K562 (cell line): ENCODE measurements around the gene PPP1R15B. TPM values are rescaled to one million over a fixed set of nuclear protein-coding genes. Genes with fewer than 3 reads are reported as not detected.
A peak's percentile ranks its signal among the peaks of the same experiment; 100 is the strongest.

ENCODE experiments used
- BRD9 ChIP-seq: fragments of 450-650 bp; IDR thresholded peaks from 2 replicates; pipeline ENCODE4 v1.6.1; 2018; ENCODE audit warnings: low read depth; ENCODE audit not compliant: partially characterized antibody
- CBX2 ChIP-seq: fragments of 200-600 bp; sonication (generic); IDR thresholded peaks from one replicate; pipeline ENCODE4 v1.6.1; 2012; ENCODE audit warnings: mild to moderate bottlenecking, low read length, inconsistent platforms; ENCODE audit not compliant: insufficient read depth, poor library complexity, severe bottlenecking
- CBX8 ChIP-seq: fragments of 200-600 bp; sonication (generic); IDR thresholded peaks from 2 replicates; pipeline ENCODE4 v1.6.1; 2012; ENCODE audit warnings: borderline replicate concordance, mixed run types, low read depth, mild to moderate bottlenecking, moderate library complexity, mixed read lengths, low read length, control low read depth, inconsistent platforms; ENCODE audit not compliant: poor library complexity, severe bottlenecking; ENCODE audit errors: extremely low read depth
- DMBX1 ChIP-seq: fragments of 250-450 bp; sonication (Bioruptor Pico); IDR thresholded peaks from 2 replicates; pipeline ENCODE4 v1.8.0; 2022; ENCODE audit warnings: inconsistent platforms, mild to moderate bottlenecking, moderate library complexity, borderline replicate concordance
- HEY1 ChIP-seq: fragments of 250-450 bp; sonication (Bioruptor Pico); IDR thresholded peaks from 2 replicates; pipeline ENCODE4 v1.5.0; 2020; ENCODE audit warnings: mild to moderate bottlenecking, moderate library complexity, borderline replicate concordance
- HNRNPL ChIP-seq: fragments of 200-400 bp; formaldehyde crosslinking; IDR thresholded peaks from 2 replicates; pipeline ENCODE4 v1.6.1; 2017; ENCODE audit warnings: low read depth, mild to moderate bottlenecking, low read length
- IRF2 ChIP-seq: sonication (generic); formaldehyde crosslinking; IDR thresholded peaks from 2 replicates; pipeline ENCODE4 v1.8.1; 2022; ENCODE audit warnings: mild to moderate bottlenecking, missing genetic modification reagents
- KLF16 ChIP-seq: IDR thresholded peaks from 2 replicates; pipeline ENCODE4 v1.6.1; 2016; ENCODE audit warnings: antibody characterized with exemption
- MCM2 ChIP-seq: fragments of 450-650 bp; IDR thresholded peaks from 2 replicates; pipeline ENCODE4 v1.6.1; 2017; ENCODE audit warnings: low read depth, mild to moderate bottlenecking
- MECOM ChIP-seq: fragments of 250-450 bp; sonication (Bioruptor Pico); IDR thresholded peaks from 2 replicates; pipeline ENCODE4 v1.8.0; 2022; ENCODE audit warnings: inconsistent platforms
- NELFE ChIP-seq: IDR thresholded peaks from 2 replicates; pipeline ENCODE4 v1.6.1; 2011; ENCODE audit warnings: mild to moderate bottlenecking; ENCODE audit not compliant: insufficient read depth, insufficient read length
- RAD21 ChIP-seq, 2 experiments: fragments of 250-450 bp in 1 of 2; fragments of 450-650 bp in 1 of 2; sonication (Bioruptor Pico) in 1 of 2; formaldehyde crosslinking in 1 of 2; IDR thresholded peaks in 1 of 2; conservative IDR thresholded peaks in 1 of 2; 2 replicates each; pipeline versions ENCODE4 v1.4.0 to v1.8.0; 2020 to 2022; ENCODE audit warnings: mild to moderate bottlenecking in 2 of 2, moderate library complexity in 1 of 2
- RAD51 ChIP-seq: fragments of 450-650 bp; IDR thresholded peaks from 2 replicates; pipeline ENCODE4 v1.7.1; 2016; ENCODE audit warnings: low read depth, mild to moderate bottlenecking, borderline replicate concordance
- SAFB ChIP-seq: fragments of 200-400 bp; formaldehyde crosslinking; IDR thresholded peaks from 2 replicates; pipeline ENCODE4 v1.6.1; 2017; ENCODE audit warnings: low read depth, low read length, borderline replicate concordance
- SMAD1 ChIP-seq: fragments of 150-350 bp; IDR thresholded peaks from 2 replicates; pipeline ENCODE4 v1.6.1; 2014; ENCODE audit warnings: low read length, low read depth; ENCODE audit not compliant: partially characterized antibody
- SRSF3 ChIP-seq: fragments of 200-400 bp; formaldehyde crosslinking; IDR thresholded peaks from 2 replicates; pipeline ENCODE4 v1.6.1; 2016; ENCODE audit warnings: mild to moderate bottlenecking, low read length, moderate library complexity; ENCODE audit not compliant: insufficient read depth
- XRCC4 ChIP-seq: IDR thresholded peaks from one replicate; pipeline ENCODE4 v1.6.1; 2011; ENCODE audit not compliant: insufficient read depth, insufficient read length; ENCODE audit errors: extremely low read depth
- ZC3H8 ChIP-seq: fragments of 450-650 bp; IDR thresholded peaks from 2 replicates; pipeline ENCODE4 v1.6.1; 2017
- ZKSCAN8 ChIP-seq: fragments of 200-800 bp; sonication (Bioruptor generic); IDR thresholded peaks from 2 replicates; pipeline ENCODE4 v1.6.1; 2016; ENCODE audit warnings: missing genetic modification characterization, missing compliant biosample characterization
- ZNF134 ChIP-seq: fragments of 250-450 bp; sonication (Bioruptor Pico); conservative IDR thresholded peaks from 2 replicates; pipeline ENCODE4 v1.4.0; 2020
- ZNF253 ChIP-seq: fragments of 250-450 bp; sonication (Bioruptor Pico); conservative IDR thresholded peaks from 2 replicates; pipeline ENCODE4 v1.6.1; 2021; ENCODE audit warnings: mild to moderate bottlenecking
- ZNF780A ChIP-seq: fragments of 250-450 bp; sonication (Bioruptor Pico); IDR thresholded peaks from 2 replicates; pipeline ENCODE4 v1.5.0; 2021; ENCODE audit warnings: mild to moderate bottlenecking
- polyA plus RNA-seq, 8 experiments: library from polyadenylated mRNA; depleted of rRNA in 4 of 8; stranded (reverse) in 5 of 8; unstranded in 3 of 8; fragments of >200 nt; fragmentation: Nextera tagmentation in 2 of 8; fragmentation: Illumina TruSeq in 1 of 8; extraction: Ambion mirVana in 2 of 8; extraction: Trizol in 1 of 8; gene quantifications; 2 replicates each; pipeline versions ENCODE4 v1.2.1 to v1.2.3, GENCODE V29; 2011 to 2014; ENCODE audit warnings: inconsistent platforms in 1 of 8, missing spikeins in 1 of 8
- total RNA-seq, 7 experiments: library from RNA; depleted of rRNA in 6 of 7; stranded (reverse); fragments of >200 nt in 6 of 7; fragmentation: Illumina TruSeq in 2 of 7; extraction: Trizol in 2 of 7; gene quantifications; 2 replicates each; pipeline versions ENCODE4 v1.2.1 to v1.2.3, GENCODE V29; 2011 to 2021; ENCODE audit warnings: low replicate concordance in 1 of 7
- TF ChIP-seq, protein P1 (sequence below): IDR thresholded peaks from 2 replicates; pipeline ENCODE4 v1.6.1; 2014; ENCODE audit warnings: antibody characterized with exemption
- TF ChIP-seq, protein P2 (sequence below): sonication (generic); IDR thresholded peaks from 2 replicates; pipeline ENCODE4 v1.6.1; 2016
- TF ChIP-seq, protein P3 (sequence below): IDR thresholded peaks from 2 replicates; pipeline ENCODE4 v1.6.1; 2016; ENCODE audit warnings: missing genetic modification characterization, missing compliant biosample characterization

Gene PPP1R15B
- total and polyA plus RNA-seq, 9 of the 15 experiments (the other 6 are each of a cell fraction or from before 2014, with no cell fraction given): 17.0 to 48.1 (median 30.8) TPM

DNA sequence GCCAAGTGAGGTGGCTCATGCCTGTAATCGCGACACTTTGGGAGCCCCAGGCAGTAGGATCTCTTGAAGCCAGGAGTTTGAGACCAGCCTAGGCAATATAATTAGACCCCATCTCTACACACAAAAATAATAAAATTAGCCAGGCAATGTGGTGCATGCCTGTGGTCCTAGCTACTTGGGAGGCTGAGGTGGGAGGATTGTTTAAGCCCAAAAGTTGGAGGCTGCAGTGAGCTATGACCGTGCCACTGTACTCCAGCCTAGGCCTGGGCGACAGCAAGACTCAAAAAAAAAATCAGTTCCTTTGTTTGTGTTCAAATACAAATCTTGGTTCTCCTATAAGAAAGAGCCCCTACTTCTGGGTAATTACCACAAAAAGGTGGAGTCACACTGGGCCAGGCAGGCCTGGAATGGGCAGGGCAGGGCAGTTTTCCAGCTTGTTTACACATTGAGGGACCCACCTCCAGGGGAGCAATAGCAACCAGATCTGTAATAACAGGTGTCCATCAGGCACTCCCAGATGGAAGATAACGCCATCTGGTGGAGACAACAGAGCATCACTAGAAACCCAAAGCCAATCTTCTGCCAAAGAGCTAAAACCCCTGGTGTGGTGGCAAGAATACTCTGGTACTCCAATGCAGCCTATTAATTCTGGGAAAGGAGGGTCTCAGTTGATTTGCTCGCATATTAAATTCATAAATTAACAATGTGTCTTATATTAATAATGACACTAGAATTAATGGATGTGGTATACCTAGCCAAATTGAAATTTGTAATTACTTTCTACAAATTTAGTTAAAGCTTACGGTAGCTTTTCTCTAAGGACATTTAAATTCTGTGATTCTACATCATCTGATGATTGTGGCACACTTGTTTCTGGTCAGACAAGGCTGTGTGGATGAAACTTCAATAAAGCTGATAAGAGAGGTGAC, 13.2 kb downstream of the PPP1R15B start (continued):
- TF ChIP-seq BRD9: no peak
- TF ChIP-seq CBX2: no peak
- no peak for TF ChIP-seq ZNF134 (CRISPR knock-in tag)
- TF ChIP-seq, protein P1, sequence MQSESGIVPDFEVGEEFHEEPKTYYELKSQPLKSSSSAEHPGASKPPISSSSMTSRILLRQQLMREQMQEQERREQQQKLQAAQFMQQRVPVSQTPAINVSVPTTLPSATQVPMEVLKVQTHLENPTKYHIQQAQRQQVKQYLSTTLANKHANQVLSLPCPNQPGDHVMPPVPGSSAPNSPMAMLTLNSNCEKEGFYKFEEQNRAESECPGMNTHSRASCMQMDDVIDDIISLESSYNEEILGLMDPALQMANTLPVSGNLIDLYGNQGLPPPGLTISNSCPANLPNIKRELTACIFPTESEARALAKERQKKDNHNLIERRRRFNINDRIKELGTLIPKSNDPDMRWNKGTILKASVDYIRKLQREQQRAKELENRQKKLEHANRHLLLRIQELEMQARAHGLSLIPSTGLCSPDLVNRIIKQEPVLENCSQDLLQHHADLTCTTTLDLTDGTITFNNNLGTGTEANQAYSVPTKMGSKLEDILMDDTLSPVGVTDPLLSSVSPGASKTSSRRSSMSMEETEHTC: no peak
- no peak for TF ChIP-seq ZC3H8
- TF ChIP-seq, protein P2, sequence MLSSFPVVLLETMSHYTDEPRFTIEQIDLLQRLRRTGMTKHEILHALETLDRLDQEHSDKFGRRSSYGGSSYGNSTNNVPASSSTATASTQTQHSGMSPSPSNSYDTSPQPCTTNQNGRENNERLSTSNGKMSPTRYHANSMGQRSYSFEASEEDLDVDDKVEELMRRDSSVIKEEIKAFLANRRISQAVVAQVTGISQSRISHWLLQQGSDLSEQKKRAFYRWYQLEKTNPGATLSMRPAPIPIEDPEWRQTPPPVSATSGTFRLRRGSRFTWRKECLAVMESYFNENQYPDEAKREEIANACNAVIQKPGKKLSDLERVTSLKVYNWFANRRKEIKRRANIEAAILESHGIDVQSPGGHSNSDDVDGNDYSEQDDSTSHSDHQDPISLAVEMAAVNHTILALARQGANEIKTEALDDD: peak; percentile 14; the same call in 1 of the 2 replicates
- TF ChIP-seq SRSF3: no peak
- TF ChIP-seq NELFE: no peak
- no peak for TF ChIP-seq XRCC4
- peak; percentile 46; the same call in 1 of the 2 replicates for TF ChIP-seq DMBX1 (CRISPR knock-in tag)
- TF ChIP-seq HEY1 (CRISPR knock-in tag): no peak
- TF ChIP-seq SMAD1: no peak
- no peak for TF ChIP-seq SAFB
- TF ChIP-seq ZNF780A: no peak
- no peak for TF ChIP-seq MECOM (CRISPR knock-in tag)
- TF ChIP-seq KLF16: 0 out of 2 replicates have a peak, but pooled peaks have one; percentile 56
- TF ChIP-seq ZKSCAN8 (CRISPR knock-in tag): no peak
- no peak for TF ChIP-seq ZNF253 (CRISPR knock-in tag)
- no peak for TF ChIP-seq MCM2
- TF ChIP-seq RAD51: no peak
- no peak for TF ChIP-seq CBX8
- no peak for TF ChIP-seq HNRNPL
- TF ChIP-seq IRF2 (CRISPR knock-in tag): no peak
- TF ChIP-seq RAD21 (CRISPR knock-in tag; conservative IDR thresholded peaks at IDR 0.05 in 1 of 2, IDR thresholded peaks at IDR 0.05 in 1 of 2): peak; percentile 65 to 73
- TF ChIP-seq, protein P3, sequence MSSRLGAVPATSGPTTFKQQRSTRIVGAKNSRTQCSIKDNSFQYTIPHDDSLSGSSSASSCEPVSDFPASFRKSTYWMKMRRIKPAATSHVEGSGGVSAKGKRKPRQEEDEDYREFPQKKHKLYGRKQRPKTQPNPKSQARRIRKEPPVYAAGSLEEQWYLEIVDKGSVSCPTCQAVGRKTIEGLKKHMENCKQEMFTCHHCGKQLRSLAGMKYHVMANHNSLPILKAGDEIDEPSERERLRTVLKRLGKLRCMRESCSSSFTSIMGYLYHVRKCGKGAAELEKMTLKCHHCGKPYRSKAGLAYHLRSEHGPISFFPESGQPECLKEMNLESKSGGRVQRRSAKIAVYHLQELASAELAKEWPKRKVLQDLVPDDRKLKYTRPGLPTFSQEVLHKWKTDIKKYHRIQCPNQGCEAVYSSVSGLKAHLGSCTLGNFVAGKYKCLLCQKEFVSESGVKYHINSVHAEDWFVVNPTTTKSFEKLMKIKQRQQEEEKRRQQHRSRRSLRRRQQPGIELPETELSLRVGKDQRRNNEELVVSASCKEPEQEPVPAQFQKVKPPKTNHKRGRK (tag): no peak
